UCSD-AML1 (cell line): ENCODE measurements around the gene SHROOM1.

Experiments
- DNase-seq: peaks from one replicate; lab custom pipeline; 2025; ENCODE audit not compliant: unreplicated experiment; lab: John Stamatoyannopoulos, UW

The SHROOM1 gene

DNA sequence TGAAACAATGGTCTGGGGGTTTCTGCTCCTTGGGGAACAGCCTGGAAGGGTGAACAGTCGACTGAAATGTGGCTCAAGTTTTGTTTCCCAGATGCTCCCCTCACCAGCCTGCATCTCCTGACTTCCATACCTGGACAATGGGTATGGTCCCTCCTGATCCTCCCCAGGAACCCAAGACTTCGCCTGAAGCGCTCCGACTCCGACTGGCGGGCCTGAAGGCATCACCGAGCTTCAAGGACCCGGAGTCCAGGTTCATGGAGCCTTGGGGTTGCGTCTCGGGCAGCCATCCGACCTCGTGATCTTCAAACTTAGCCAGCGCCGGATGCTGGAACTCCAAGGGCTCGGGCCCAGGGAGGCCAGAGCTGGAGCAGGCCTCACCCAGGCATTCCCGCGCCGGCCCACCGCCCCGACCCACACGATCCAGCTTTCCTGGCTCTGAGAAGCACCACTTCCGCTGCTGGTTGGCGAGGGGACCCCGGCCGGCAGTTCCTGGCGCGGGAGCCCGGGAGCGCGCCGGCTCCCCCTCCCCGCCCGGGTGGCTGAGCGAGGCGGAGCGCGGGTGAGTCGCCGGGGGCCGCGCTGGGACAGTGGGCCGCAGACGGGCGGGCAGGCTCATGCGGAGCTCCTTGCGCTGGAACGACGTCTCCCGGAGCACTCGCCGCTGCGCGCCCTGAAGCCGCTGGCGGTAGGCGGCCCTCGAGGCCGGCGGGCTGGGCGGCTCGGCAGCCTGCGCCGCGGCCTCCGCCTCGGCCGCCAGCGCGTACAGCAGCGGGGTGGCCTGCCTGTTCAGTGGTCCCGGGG, 5.2 kb downstream of the SHROOM1 start:
- no peak for DNase-seq

GRCh38 chr5:132824426-132824825, 6.0 kb downstream of the SHROOM1 start:
- DNase-seq, result no peak

DNA sequence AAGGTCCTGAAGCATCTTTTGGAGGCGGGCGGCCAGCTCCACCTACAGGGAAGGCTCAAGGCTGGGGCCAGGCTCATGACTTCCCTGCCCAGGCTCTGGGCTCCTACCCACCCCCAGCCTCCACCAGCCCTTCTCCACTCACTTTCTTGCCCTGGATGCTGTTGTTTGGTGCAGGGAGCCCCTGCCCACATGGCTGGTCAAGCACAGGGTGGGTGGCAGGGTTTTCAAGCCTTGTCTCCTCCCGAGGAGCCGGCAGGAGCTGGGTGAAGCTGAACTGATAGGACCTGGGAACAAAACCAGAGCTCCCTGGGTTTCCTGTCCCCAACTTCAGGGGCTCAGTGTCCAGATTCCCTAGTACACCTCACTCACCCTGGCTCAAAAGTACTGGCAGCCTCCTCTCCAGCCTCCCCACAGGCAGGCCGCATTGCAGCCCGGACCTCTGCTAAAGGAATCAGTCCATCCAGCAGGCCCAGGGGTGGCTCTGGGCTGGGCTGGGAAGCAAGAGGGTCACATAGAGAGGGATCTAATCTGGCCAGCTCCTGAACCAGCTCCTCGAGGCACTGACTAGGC, 6.9 kb downstream of the SHROOM1 start:
- DNase-seq, result no peak

- DNase-seq, result no peak
These were observed 7.6 kb downstream of the SHROOM1 start for GRCh38 chr5:132822650-132823480.

DNA sequence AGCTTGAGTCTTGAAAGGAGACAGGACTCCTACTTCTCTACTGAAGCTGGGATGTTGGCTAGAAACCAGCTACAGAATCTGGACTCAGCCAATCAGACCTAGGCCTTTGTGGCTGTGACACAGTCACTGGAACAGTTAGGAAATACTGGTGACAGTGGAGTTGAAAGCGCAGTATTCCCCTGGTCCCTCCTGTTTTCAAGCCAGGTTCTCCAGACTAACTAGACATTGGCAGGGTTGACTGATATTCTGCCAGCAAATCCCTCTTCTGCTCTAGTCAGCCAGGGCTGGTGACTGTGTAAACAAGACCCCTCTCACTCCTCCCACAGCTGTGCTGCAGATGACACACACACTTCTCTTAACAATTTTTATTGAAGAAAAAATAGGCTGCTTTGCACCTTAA, 8.7 kb downstream of the SHROOM1 start:
- no peak for DNase-seq

DNA sequence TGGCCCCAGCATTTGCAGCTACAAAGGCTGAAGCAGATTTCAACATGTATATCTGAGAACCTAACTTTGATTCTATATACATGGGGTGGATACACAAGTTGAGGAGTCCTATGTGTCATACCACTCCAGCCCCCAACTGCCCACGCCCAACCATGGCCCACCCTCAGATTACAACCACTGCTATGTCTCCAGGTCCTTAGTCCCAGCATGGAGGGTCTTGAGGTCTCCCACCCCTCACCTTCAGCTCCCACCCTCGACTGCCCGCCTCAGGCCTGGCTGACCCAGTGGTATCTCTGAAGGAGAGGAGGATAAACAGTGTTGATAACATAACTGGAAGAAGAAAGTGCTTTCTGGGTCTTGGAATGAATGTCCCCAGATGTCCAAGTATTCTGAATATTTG, 9.1 kb downstream of the SHROOM1 start:
- no peak for DNase-seq

- DNase-seq, result peak; percentile 84
These were observed 10.2 kb downstream of the SHROOM1 start for GRCh38 chr5:132820162-132820754.

- DNase-seq, result no peak
These were observed 11.0 kb downstream of the SHROOM1 start for GRCh38 chr5:132819468-132819867.

DNA sequence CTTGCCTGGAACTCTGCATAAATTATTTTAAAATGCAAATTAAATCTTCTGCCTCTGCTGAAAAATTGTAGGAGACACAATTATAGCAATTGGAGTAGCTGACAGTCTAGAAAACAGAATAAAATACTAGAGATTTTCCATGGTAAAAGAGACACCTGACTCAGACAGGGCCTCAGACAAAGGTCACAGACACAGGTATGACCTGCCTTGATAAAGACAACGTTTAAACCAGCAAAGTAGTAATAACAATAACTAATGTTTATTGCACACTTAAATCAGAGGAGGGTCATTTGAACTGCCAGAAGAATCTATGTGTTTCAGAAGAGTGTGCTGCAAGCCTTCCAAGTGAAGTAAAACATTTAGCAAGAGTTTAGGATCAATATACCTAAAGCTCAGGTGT, 13.4 kb downstream of the SHROOM1 start:
- no peak for DNase-seq

DNA sequence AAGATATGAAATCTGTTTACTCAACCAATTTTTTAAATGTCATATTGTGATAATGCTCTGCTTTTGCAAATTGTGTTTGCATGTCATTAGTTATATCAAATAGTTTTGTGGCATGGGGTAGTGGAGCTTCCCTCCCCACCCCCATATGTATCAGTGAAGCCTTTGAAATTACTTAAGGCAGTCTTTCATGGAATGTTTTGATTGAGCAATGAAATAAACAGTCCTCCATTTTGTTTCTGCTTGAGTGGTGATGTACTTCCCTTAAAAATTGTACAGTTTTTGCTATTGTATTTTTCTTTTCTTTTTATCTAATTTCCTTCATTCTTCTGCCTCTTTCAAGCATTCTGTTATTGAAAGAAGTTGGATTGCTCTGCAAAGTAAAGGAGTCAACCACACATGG, 13.9 kb downstream of the SHROOM1 start:
- no peak for DNase-seq

- DNase-seq, result no peak
These were observed 14.4 kb downstream of the SHROOM1 start for GRCh38 chr5:132816083-132816482.

DNA sequence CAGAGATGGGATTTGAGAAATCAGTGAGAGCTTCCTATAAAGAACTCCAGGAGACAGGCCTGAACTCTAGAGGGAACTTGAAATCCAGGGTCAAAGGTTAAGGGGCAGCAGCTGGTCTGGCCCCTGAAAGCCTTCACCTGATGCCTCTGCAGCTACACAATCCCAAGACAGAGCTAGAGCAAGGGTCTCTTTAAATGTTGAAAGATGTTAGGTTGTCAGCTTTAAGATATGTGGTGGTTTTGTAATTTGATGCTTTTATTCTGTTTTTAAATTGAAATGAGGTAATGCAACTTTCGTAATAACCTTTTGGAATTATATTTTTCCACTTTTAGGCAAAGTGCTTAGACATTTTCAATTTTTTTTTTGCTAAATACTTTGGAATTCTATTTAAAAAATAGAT, 15.0 kb downstream of the SHROOM1 start:
- DNase-seq, result no peak

DNA sequence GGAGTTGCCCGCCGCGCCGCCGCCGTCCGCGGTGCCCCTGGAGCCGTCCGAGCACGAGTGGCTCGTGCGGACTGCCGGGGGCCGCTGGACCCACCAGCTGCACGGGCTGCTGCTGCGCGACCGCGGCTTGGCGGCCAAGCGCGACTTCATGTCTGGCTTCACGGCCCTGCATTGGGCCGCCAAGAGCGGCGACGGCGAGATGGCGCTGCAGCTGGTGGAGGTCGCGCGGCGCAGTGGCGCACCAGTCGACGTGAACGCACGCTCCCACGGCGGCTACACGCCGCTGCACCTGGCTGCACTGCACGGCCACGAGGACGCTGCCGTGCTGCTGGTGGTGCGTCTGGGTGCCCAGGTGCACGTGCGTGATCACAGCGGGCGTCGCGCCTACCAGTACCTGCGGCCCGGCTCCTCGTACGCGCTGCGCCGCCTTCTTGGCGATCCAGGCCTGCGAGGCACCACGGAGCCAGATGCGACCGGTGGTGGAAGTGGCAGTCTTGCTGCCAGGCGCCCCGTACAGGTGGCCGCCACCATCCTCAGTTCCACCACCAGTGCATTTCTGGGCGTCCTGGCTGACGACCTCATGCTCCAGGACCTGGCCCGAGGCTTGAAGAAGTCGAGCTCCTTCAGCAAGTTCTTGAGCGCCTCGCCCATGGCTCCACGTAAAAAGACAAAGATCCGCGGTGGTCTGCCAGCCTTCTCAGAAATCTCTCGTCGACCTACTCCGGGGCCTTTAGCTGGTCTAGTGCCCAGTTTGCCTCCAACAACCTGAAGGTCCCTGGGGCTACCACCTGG, 15.7 kb downstream of the SHROOM1 start:
- DNase-seq, result no peak

- DNase-seq, result no peak
These were observed 16.6 kb downstream of the SHROOM1 start for GRCh38 chr5:132813599-132814502.

DNA sequence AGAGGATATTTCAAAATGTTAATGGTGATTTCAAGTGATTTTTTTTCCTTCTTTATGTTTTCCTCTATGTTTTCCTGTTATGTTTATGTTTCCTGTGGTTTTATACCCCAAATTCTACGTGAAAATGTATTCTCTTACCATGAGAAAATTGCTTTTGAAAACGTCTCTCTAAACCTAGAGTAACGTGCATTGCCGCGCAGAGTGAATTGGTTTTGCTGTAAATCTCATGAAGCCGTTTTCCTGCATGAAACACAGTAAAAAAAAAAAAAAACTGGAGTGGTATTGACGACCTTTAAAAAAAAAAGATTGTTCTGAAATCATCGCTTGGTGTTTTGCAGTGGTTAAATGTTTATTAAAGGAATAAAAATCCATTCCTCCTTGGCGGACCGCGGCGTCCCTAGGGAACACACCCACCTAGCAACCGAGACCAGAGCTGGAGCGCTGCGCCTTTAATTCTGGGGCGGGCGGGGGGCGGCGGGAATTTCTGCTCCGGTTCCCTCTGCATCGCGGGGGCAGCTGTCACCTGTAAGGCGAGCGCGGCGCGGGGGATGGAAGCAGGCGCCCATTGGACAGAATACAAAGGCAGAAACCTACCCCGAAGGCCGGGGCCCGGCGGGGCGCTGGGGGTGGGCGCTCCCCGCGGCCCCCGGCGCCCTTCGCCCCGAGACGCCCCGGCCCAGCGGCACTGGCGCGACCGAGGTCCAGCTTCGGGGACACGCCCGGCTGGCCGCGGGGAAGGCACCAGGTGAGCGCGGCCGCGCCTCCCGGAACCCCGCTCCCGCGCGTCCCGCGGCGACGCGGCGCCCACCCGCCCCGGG, 17.5 kb downstream of the SHROOM1 start, which contains the start of gene SOWAHA:
Gene SOWAHA (plus strand): TSS at position 522 of the 818 bp plus-strand sequence. CDS start 320 bp downstream, outside the sequence.
- DNase-seq, result no peak

GRCh38 chr5:132812123-132812765, 18.2 kb downstream of the SHROOM1 start:
- no peak for DNase-seq

DNA sequence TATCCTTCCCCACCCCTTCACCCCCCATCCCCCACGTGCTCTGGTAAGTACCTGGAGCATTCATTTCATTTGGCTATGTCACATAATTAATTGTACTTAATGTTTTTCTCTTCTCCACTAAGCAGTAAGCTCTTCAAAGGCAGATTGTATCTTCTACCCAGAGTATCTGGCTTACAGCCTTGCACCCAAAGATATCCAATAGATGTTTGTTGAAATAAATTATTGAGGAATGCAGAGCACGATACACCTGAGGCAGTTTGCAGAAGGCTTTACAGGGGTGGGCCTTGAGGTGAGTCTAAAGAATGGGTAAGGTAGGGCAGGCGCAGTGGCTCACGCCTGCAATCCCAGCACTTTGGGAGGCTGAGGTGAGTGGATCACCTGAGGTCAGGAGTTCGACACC, 19.8 kb downstream of the SHROOM1 start:
- no peak for DNase-seq

DNA sequence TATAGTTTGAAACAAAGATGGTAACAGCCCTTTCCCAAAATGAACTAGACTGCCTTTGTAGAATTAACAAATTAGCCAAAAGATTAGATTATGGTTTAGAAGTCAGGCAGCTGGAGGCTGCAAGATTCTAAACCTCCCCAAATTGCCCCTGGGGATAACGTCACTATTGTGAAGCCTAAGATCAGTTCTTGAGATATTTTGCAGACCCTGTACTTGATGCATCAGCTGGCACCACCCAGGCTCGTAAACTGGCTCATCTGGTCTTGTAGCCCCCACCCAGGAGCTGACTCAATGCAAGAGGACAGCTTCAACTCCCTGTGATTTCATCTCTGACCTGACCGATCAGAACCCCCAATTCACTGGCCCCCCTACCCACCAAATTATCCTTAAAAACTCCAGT, 21.6 kb downstream of the SHROOM1 start:
- DNase-seq, result no peak
